H1 (cell line): ENCODE results near the gene SLC52A3. TPM values are rescaled to one million over a fixed set of nuclear protein-coding genes. Genes with fewer than 3 reads are reported as not detected.

ENCODE experiments used
- CTCF ChIA-PET: fragments of 300-600 bp; sonication (Branson Sonifier 250); formaldehyde crosslinking; loops from one replicate; lab custom pipeline; 2021; ENCODE audit not compliant: partially characterized antibody; lab: Charles Lee
- POLR2A ChIA-PET: fragments of 300-600 bp; sonication (Branson Sonifier 250); formaldehyde crosslinking; loops from one replicate; lab custom pipeline; 2021; ENCODE audit warnings: inconsistent platforms; ENCODE audit not compliant: partially characterized antibody; lab: Charles Lee
- DNase-seq, 2 experiments: peaks; one replicate each; pipeline versions ENCODE4 v3.0.0 to v3.0.0-alpha.2; 2010 to 2022; ENCODE audit warnings: low spot score in 2 of 2, low read depth in 1 of 2, mixed read lengths in 1 of 2
- FAIRE-seq: peaks from 2 replicates; lab custom pipeline; 2011; peaks lifted over from hg19 to GRCh38; lab: Jason Lieb, UNC
- H2AFZ ChIP-seq: 2 replicates; pipeline ENCODE4 v1.8.1; 2012; ENCODE audit warnings: low read length, inconsistent platforms
- H2AK5ac ChIP-seq: 2 replicates; pipeline ENCODE4 v1.6.1; 2013; ENCODE audit warnings: low read depth, low read length
- H2BK120ac ChIP-seq: replicated peaks from 2 replicates; pipeline ENCODE3; 2013; ENCODE audit warnings: low read depth, low read length, inconsistent platforms
- H2BK12ac ChIP-seq: 2 replicates; pipeline ENCODE4 v1.6.1; 2013; ENCODE audit warnings: low read depth, low read length
- H2BK15ac ChIP-seq: 2 replicates; pipeline ENCODE4 v1.6.1; 2013; ENCODE audit warnings: low read length
- H2BK20ac ChIP-seq: 2 replicates; pipeline ENCODE4 v1.6.1; 2013; ENCODE audit warnings: low read length
- H2BK5ac ChIP-seq: 2 replicates; pipeline ENCODE4 v1.6.1; 2013; ENCODE audit warnings: low read depth, low read length
- H3K14ac ChIP-seq: 2 replicates; pipeline ENCODE4 v1.6.1; 2013; ENCODE audit warnings: inconsistent platforms; ENCODE audit not compliant: insufficient read length
- H3K18ac ChIP-seq: 2 replicates; pipeline ENCODE4 v1.6.1; 2013; ENCODE audit warnings: low read length; ENCODE audit errors: extremely low read depth
- H3K23ac ChIP-seq: 2 replicates; pipeline ENCODE4 v1.6.1; 2013; ENCODE audit warnings: inconsistent platforms; ENCODE audit not compliant: insufficient read length
- H3K23me2 ChIP-seq: 2 replicates; pipeline ENCODE4 v1.6.1; 2013; ENCODE audit warnings: low read depth, low read length
- H3K27ac ChIP-seq: 2 replicates; pipeline ENCODE4 v1.6.1; 2011; ENCODE audit warnings: low read depth, low read length, inconsistent platforms
- H3K27me3 ChIP-seq, 4 experiments: replicated peaks in 1 of 4; 1 replicate in 1 of 4; 2 replicates in 3 of 4; pipeline versions ENCODE4 v1.6.1 to v1.8.1; 2011 to 2013; ENCODE audit warnings: low read length in 3 of 4, mild to moderate bottlenecking in 3 of 4, inconsistent platforms in 2 of 4, mixed read lengths in 2 of 4, moderate library complexity in 1 of 4; ENCODE audit not compliant: control insufficient read depth in 3 of 4, insufficient read depth in 3 of 4; ENCODE audit errors: extremely low read depth in 1 of 4
- H3K36me3 ChIP-seq, 4 experiments: 2 replicates each; pipeline versions ENCODE4 v1.6.1 to v1.8.1; 2011 to 2013; ENCODE audit warnings: mild to moderate bottlenecking in 4 of 4, low read length in 3 of 4, moderate library complexity in 2 of 4, control low read depth in 1 of 4, inconsistent platforms in 1 of 4; ENCODE audit not compliant: insufficient read depth in 4 of 4, control insufficient read depth in 2 of 4
- H3K4ac ChIP-seq: replicated peaks from 2 replicates; pipeline ENCODE3; 2013; ENCODE audit warnings: low read length, low read depth, mixed read lengths, inconsistent platforms; ENCODE audit not compliant: insufficient read length
- H3K4me1 ChIP-seq, 4 experiments: replicated peaks in 1 of 4; 1 replicate in 1 of 4; 2 replicates in 3 of 4; pipeline versions ENCODE4 v1.6.1 to v1.8.1; 2011 to 2013; ENCODE audit warnings: low read length in 3 of 4, inconsistent platforms in 2 of 4, mixed read lengths in 1 of 4; ENCODE audit not compliant: insufficient read depth in 4 of 4, control insufficient read depth in 3 of 4
- H3K4me2 ChIP-seq, 2 experiments: 2 replicates each; pipeline versions ENCODE4 v1.6.1 to v1.8.1; 2011 to 2013; ENCODE audit warnings: low read depth in 2 of 2, low read length in 2 of 2, control low read depth in 1 of 2, inconsistent platforms in 1 of 2, mild to moderate bottlenecking in 1 of 2; ENCODE audit not compliant: insufficient read depth in 1 of 2
- H3K4me3 ChIP-seq, 4 experiments: fragments of 200-600, 300-600 bp in 1 of 4; sonication (generic), shearing (Covaris generic), sonication (Bioruptor Twin) in 1 of 4; 2 replicates each; pipeline versions ENCODE4 v1.5.1 to v1.8.1; 2011 to 2016; ENCODE audit warnings: low read length in 4 of 4, low read depth in 3 of 4, control low read depth in 2 of 4, inconsistent platforms in 2 of 4, mild to moderate bottlenecking in 2 of 4, mixed read lengths in 1 of 4, moderate library complexity in 1 of 4; ENCODE audit not compliant: insufficient read depth in 2 of 4; ENCODE audit errors: extremely low read depth in 1 of 4
- H3K56ac ChIP-seq: replicated peaks from 2 replicates; pipeline ENCODE3; 2013; ENCODE audit warnings: low read depth, mild to moderate bottlenecking, mixed read lengths, low read length, inconsistent platforms; ENCODE audit not compliant: insufficient read length
- H3K79me1 ChIP-seq: 2 replicates; pipeline ENCODE4 v1.6.1; 2013; ENCODE audit warnings: low read depth, low read length, control low read depth
- H3K79me2 ChIP-seq, 2 experiments: 2 replicates each; pipeline versions ENCODE4 v1.6.1 to v1.8.1; 2012 to 2013; ENCODE audit warnings: low read length in 2 of 2, mild to moderate bottlenecking in 2 of 2, inconsistent platforms in 1 of 2; ENCODE audit not compliant: insufficient read depth in 2 of 2, control insufficient read depth in 1 of 2
- H3K9ac ChIP-seq, 4 experiments: replicated peaks in 1 of 4; 1 replicate in 1 of 4; 2 replicates in 3 of 4; pipeline versions ENCODE4 v1.6.1 to v1.8.1; 2011 to 2013; ENCODE audit warnings: low read depth in 3 of 4, low read length in 3 of 4, control low read depth in 2 of 4, mild to moderate bottlenecking in 2 of 4, moderate library complexity in 2 of 4, inconsistent platforms in 1 of 4; ENCODE audit errors: extremely low read depth in 1 of 4
- H3K9me3 ChIP-seq, 2 experiments: 2 replicates each; pipeline versions ENCODE4 v1.6.1 to v1.8.1; 2012 to 2013; ENCODE audit warnings: mild to moderate bottlenecking in 2 of 2, moderate library complexity in 2 of 2, control low read depth in 1 of 2, inconsistent platforms in 1 of 2, low read depth in 1 of 2, low read length in 1 of 2, mixed read lengths in 1 of 2; ENCODE audit not compliant: insufficient read depth in 2 of 2
- H4K20me1 ChIP-seq, 2 experiments: replicated peaks in 1 of 2; 2 replicates each; pipeline versions ENCODE3 to v1.8.1; 2011 to 2013; ENCODE audit warnings: inconsistent platforms in 2 of 2, low read length in 2 of 2, mild to moderate bottlenecking in 1 of 2; ENCODE audit not compliant: insufficient read depth in 2 of 2, control insufficient read depth in 1 of 2
- H4K5ac ChIP-seq: 2 replicates; pipeline ENCODE4 v1.6.1; 2013; ENCODE audit warnings: low read length, low read depth, mixed read lengths, inconsistent platforms; ENCODE audit not compliant: insufficient read length
- H4K8ac ChIP-seq: 2 replicates; pipeline ENCODE4 v1.8.0; 2013; ENCODE audit warnings: mild to moderate bottlenecking, moderate library complexity, low read length, inconsistent platforms; ENCODE audit not compliant: insufficient read depth; ENCODE audit errors: extremely low read depth
- H4K91ac ChIP-seq: replicated peaks from 2 replicates; pipeline ENCODE3; 2013; ENCODE audit warnings: low read length, mixed read lengths, inconsistent platforms; ENCODE audit not compliant: insufficient read length
- BCL11A ChIP-seq, 2 experiments: IDR thresholded peaks; one replicate each; pipeline ENCODE4 v1.6.1; 2011; ENCODE audit warnings: low read depth in 2 of 2, low read length in 2 of 2, mild to moderate bottlenecking in 2 of 2
- CBX8 ChIP-seq: fragments of 300-800, 300-1000 bp; sonication (generic); IDR thresholded peaks from 2 replicates; pipeline ENCODE4 v1.7.1; 2016; ENCODE audit warnings: low read depth, low read length, borderline replicate concordance
- CHD2 ChIP-seq: IDR thresholded peaks from 2 replicates; pipeline ENCODE4 v1.6.1; 2012; ENCODE audit warnings: low read length, improper control_type of control experiment
- CREB1 ChIP-seq: IDR thresholded peaks from 2 replicates; pipeline ENCODE4 v1.6.1; 2012; ENCODE audit warnings: inconsistent platforms
- CTBP2 ChIP-seq: IDR thresholded peaks from 2 replicates; pipeline ENCODE4 v1.7.0; 2011; ENCODE audit warnings: borderline replicate concordance, mild to moderate bottlenecking, moderate library complexity, mixed read lengths, low read length; ENCODE audit not compliant: insufficient read depth, insufficient read length
- FOSL1 ChIP-seq: IDR thresholded peaks from 2 replicates; pipeline ENCODE4 v1.6.1; 2011; ENCODE audit warnings: mild to moderate bottlenecking, low read depth, low read length, moderate library complexity; ENCODE audit not compliant: insufficient read depth
- KDM5A ChIP-seq: fragments of 200-600 bp; IDR thresholded peaks from 2 replicates; pipeline ENCODE4 v1.7.1; 2012; ENCODE audit warnings: mild to moderate bottlenecking, low read length, inconsistent platforms, mixed read lengths
- NANOG ChIP-seq: IDR thresholded peaks from 2 replicates; pipeline ENCODE4 v1.6.1; 2011; ENCODE audit warnings: low read length, low read depth, mild to moderate bottlenecking, inconsistent platforms; ENCODE audit not compliant: insufficient read depth, poor library complexity, severe bottlenecking
- RBBP5 ChIP-seq: IDR thresholded peaks from 2 replicates; pipeline ENCODE4 v1.7.1; 2012; ENCODE audit warnings: low read depth, mild to moderate bottlenecking, inconsistent platforms, low read length, moderate library complexity, borderline replicate concordance
- SIRT6 ChIP-seq: IDR thresholded peaks from one replicate; pipeline ENCODE4 v1.7.1; 2012; ENCODE audit warnings: low read length, inconsistent platforms
- SP2 ChIP-seq: IDR thresholded peaks from 2 replicates; pipeline ENCODE4 v1.6.1; 2012; ENCODE audit warnings: mild to moderate bottlenecking, low read length, inconsistent platforms
- SUZ12 ChIP-seq: fragments of 200-600 bp; sonication (generic); IDR thresholded peaks from 2 replicates; pipeline ENCODE4 v1.6.1; 2012; ENCODE audit warnings: mild to moderate bottlenecking, inconsistent platforms, low read length, moderate library complexity, mixed read lengths
- TAF1 ChIP-seq: IDR thresholded peaks from 2 replicates; pipeline ENCODE4 v1.6.1; 2011; ENCODE audit warnings: mild to moderate bottlenecking, low read depth, low read length
- ZNF274 ChIP-seq: IDR thresholded peaks from 2 replicates; pipeline ENCODE4 v1.7.0; 2012; ENCODE audit warnings: low read length, borderline replicate concordance; ENCODE audit errors: extremely low read depth
- WGBS, 2 experiments: shearing (Covaris generic) in 1 of 2; methylation state at CpG; one replicate each; pipeline versions ENCODE4 v1.1.6 to v1.1.7; 2013 to 2015; ENCODE audit warnings: low lambda C conversion rate in 2 of 2, mixed read lengths in 2 of 2, inconsistent platforms in 1 of 2, low coverage in 1 of 2, missing lambda C conversion rate in 1 of 2; ENCODE audit not compliant: insufficient replicate concordance in 2 of 2, insufficient coverage in 1 of 2, insufficient read length in 1 of 2; ENCODE audit errors: extremely low coverage in 1 of 2, missing lambda C conversion rate in 1 of 2; 5-methylcytosine and 5-hydroxymethylcytosine counted together
- polyA plus RNA-seq, 7 experiments: library from polyadenylated mRNA; depleted of rRNA in 3 of 7; stranded (reverse) in 5 of 7; unstranded in 2 of 7; fragments of >200 nt in 5 of 7; fragments of 200-250 nt in 2 of 7; gene quantifications; 1 replicate in 5 of 7; 2 replicates in 1 of 7; 4 replicates in 1 of 7; pipeline versions ENCODE4 v1.2.1 to v1.2.3, GENCODE V29; 2011 to 2013; ENCODE audit warnings: missing spikeins in 2 of 7, mixed read lengths in 2 of 7
- total RNA-seq: library from RNA; stranded (reverse); fragmentation: NEBNext Ultra II Directional; extraction: Animal tissue kit (Norgen Biotek cat#: 25700); gene quantifications from 2 replicates; pipeline ENCODE4 v1.2.1, GENCODE V29; 2021
- TF ChIP-seq, protein P1 (sequence below): IDR thresholded peaks from 2 replicates; pipeline ENCODE4 v1.6.1; 2012; ENCODE audit warnings: inconsistent platforms

Gene SLC52A3
- total and polyA plus RNA-seq, 2 of the 8 experiments (the other 6 are each of a cell fraction or from before 2014, with no cell fraction given): 2.3 to 4.2 TPM

DNA sequence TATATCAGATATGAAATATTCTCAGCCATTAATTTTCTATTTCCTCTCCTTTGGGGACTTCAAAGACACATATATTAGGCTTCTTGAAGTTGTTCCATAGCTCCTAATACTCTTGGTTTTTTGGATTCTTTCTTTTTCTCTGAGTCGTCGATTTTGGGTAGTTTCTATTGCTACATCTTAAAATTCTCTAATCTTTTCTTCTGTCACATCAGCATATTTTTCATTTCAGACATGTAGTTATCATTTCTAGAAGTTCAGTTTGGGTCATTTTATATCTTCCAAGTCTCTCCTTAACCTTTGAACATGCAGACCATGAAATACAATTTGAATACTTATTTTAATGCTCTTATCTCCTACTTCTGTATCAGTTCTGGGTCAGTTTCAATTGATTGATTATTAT is 53.8 kb downstream of the SLC52A3 start:
- H3K79me2 ChIP-seq: no peaks in the 10 kb centered on the region
- DNase-seq: no peak
- H2BK15ac ChIP-seq: no peak overlapping the region
- no peak overlapping the region for H2AFZ ChIP-seq
- POLR2A ChIA-PET: interaction anchor here (0.6 kb wide), 1 partner anchor 61 kb away, joined by 4 read pairs; no protein-coding TSS in a partner anchor
- 0 out of 4 replicates have a peak, but pooled peaks cover 0 to 1% of the 10 kb centered on the region in 2 experiments for H3K9me3 ChIP-seq
- no peak overlapping the region for H3K23ac ChIP-seq
- no peak overlapping the region for H3K56ac ChIP-seq
- H3K27me3 ChIP-seq: peaks cover 0 to 5% (median 1%) of the 10 kb centered on the region in 4 experiments; a peak in 4 of 7 replicates
- no peak overlapping the region for H4K91ac ChIP-seq
- no peak overlapping the region for H2BK120ac ChIP-seq
- H4K20me1 ChIP-seq: no peaks in the 10 kb centered on the region
- H3K23me2 ChIP-seq: peaks cover 2% of the 10 kb centered on the region; the same call in 1 of the 2 replicates
- no peak overlapping the region for H2BK12ac ChIP-seq
- H4K5ac ChIP-seq: no peak overlapping the region
- 79% methylated on average over 2 of the region's 2 CpGs; no CpG with 5 or more reads in 1 of the 2 experiments for WGBS, 2 experiments
- no peak overlapping the region for H3K14ac ChIP-seq
- no peak for FAIRE-seq
- H3K4ac ChIP-seq: no peak overlapping the region
- H3K4me3 ChIP-seq: no peak overlapping the region
- TF ChIP-seq NANOG: no peak
- no peak for TF ChIP-seq BCL11A (IDR thresholded peaks at IDR 0.05; ENCODE audit: low read depth in 2 of 2, low read length in 2 of 2)
- TF ChIP-seq CREB1: no peak
- TF ChIP-seq RBBP5: no peak
- no peak for TF ChIP-seq CBX8
- TF ChIP-seq, protein P1, sequence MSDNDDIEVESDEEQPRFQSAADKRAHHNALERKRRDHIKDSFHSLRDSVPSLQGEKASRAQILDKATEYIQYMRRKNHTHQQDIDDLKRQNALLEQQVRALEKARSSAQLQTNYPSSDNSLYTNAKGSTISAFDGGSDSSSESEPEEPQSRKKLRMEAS: no peak
- no peak for TF ChIP-seq TAF1
- TF ChIP-seq KDM5A: no peak
- no peak for TF ChIP-seq CHD2
- TF ChIP-seq SUZ12: no peak
- TF ChIP-seq CTBP2: no peak
- TF ChIP-seq SIRT6: no peak
- no peak for TF ChIP-seq SP2
- TF ChIP-seq ZNF274: no peak
- TF ChIP-seq FOSL1: no peak
- CTCF ChIA-PET: interaction anchor here (1.4 kb wide), 1 partner anchor 8 kb away, joined by 3 read pairs; no protein-coding TSS in a partner anchor
- H3K4me2 ChIP-seq: no peak overlapping the region
- H4K8ac ChIP-seq: no peak overlapping the region
- H3K79me1 ChIP-seq: no peaks in the 10 kb centered on the region
- H3K18ac ChIP-seq: no peak overlapping the region
- no peak overlapping the region for H2AK5ac ChIP-seq
- no peak overlapping the region for H2BK20ac ChIP-seq
- H3K4me1 ChIP-seq: peaks cover 0 to 7% (median 0%) of the 10 kb centered on the region in 4 experiments; a peak in 1 of 7 replicates
- no peak overlapping the region for H2BK5ac ChIP-seq
- no peak overlapping the region for H3K9ac ChIP-seq
- H3K36me3 ChIP-seq: no peaks in the 10 kb centered on the region
- H3K27ac ChIP-seq: no peak overlapping the region
